ENCODE data around the gene NT5C3B.
"Not testable (repeated sequence)": the region's sequence is repeated elsewhere in the genome, so short reads cannot be mapped to it uniquely, and the experiment has no call there.

NT5C3B gene

GRCh38 chr17:41837761-41838538, 1.9 kb upstream of the NT5C3B start, which contains the start of gene KLHL10:
TSS of gene KLHL10 (plus strand) at chr17:41837825. CDS start at chr17:41837933, 108 bp downstream.
- no peak for DNase-seq

- no peak for DNase-seq
Measured at GRCh38 chr17:41836550-41837196, 641 bp upstream of the NT5C3B start.

DNA sequence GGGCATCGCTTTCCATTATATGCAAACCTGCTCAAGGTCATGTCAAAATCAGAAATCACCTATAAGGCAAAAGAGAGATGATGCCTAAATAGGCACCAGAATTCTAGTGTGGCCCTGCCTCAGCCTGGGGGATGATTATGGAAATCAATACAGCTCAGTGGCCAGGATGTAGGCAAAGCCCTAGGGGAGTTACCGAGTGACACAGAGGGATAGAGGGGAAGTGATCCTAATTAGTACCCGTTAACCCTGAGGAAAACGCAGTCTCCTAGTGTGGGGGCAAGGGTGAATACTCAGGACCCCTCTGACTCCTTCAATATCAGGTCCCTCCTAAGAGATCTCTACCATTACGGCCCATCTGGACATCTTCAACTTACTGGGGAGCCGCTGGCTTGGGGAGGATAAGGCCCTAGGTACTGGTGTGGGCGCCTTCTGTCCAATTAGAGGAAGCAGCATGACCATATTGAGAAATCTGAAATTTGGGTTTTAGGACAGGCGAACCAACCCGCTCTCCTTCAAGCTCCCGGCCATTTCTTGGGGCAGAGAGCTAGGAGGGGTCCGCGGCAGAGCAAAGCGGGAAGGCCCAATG, 725 bp downstream of the NT5C3B start:
- DNase-seq = no peak

DNA sequence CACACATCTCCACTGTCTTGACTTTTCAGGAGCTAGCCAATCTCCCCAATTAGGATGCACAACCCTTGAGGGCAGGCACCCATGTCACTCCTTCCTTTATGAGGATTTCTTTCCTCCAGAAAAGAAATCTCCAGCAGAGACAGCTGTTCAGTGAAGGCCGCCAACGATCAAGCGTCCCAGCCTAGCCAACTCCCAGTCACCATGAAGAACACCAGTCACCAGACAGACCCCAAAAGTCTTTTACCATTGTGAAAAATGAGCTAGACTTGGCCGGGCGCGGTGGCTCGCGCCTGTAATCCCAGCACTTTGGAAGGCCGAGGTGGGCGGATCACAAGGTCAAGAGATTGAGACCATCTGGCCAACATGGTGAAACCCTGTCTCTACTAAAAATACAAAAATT, 6.1 kb downstream of the NT5C3B start:
- DNase-seq = not testable (repeated sequence)

GRCh38 chr17:41825175-41825845, 10.7 kb downstream of the NT5C3B start:
- DNase-seq = no peak

DNA sequence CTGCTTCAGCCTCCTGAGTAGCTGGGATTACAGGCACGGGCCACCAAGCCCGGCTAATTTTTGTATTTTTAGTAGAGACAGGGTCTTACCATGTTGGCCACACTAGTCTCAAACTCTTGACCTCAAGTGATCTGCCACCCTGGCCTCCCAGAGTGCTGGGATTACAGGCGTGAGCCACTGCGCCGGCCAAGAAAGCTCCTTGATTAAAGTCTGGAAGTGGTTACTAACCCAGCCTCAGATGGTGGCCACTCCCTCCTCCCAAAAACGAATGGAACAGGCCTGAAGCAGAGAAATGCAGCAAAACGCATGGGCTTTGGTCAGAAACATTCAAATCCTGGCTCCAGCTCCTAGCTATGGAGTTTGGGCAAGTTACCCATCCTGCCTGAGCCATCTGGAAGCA, 11.9 kb downstream of the NT5C3B start:
- no peak for DNase-seq

DNA sequence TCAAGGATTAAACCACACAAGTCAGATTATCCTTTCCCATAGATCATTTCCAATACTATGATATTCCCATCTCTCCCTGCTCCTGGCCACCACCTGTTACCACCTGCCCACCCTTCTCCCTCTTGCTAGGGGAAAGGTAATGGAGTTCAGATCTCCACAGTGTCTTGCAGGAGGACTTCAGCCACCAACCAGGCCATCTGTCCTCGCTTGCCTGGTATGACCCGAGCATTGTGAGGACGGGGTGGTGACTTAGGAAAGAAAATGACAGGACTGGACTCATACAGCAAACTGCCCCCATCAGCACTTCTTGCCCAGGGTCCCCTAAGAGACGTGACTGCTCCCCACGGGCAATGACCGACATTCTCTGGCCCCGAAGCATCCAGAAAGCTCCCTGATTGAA, 12.5 kb downstream of the NT5C3B start:
- DNase-seq = no peak

- no peak for DNase-seq
Measured at GRCh38 chr17:41823141-41823524, 12.9 kb downstream of the NT5C3B start.

GRCh38 chr17:41822216-41823140, 13.6 kb downstream of the NT5C3B start:
- DNase-seq = no peak

DNA sequence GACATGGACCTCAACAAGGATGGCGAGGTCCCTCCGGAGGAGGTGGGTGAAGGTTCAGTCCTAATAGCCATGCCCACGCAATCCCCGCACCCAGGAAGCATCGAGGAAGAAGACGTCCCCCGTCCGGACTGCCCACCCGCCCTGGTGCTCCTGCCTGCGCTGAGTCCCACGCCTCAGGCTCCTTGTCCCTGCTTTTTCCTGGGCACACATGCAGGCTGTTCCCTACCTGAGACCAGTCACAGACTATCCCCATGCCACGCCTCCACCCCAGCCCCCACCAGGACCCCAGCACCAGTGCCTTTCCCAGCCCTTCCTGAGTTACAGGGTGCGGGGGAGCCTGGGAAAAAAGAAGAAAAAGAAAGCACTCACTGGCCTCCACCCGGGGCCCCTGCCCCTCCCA, 14.3 kb downstream of the NT5C3B start:
- DNase-seq = no peak

DNA sequence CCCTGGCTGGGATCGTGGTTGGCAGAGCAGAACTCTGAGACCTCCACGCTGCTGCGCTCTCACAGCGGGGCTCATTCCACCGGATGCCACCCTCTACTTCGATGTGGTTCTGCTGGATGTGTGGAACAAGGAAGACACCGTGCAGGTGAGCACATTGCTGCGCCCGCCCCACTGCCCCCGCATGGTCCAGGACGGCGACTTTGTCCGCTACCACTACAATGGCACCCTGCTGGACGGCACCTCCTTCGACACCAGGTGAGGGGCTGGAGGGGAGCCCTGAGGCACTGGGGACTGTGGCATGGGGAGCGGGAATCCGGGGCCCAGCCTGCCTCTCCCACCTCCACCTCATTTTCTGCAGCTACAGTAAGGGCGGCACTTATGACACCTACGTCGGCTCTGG, 18.0 kb downstream of the NT5C3B start:
- no peak for DNase-seq

GRCh38 chr17:41816637-41817320, 19.3 kb downstream of the NT5C3B start:
- no peak for DNase-seq

- no peak for DNase-seq
Measured at GRCh38 chr17:41814195-41814594, 21.8 kb downstream of the NT5C3B start.

- DNase-seq = no peak
Measured at GRCh38 chr17:41813699-41814124, 22.3 kb downstream of the NT5C3B start.

DNA sequence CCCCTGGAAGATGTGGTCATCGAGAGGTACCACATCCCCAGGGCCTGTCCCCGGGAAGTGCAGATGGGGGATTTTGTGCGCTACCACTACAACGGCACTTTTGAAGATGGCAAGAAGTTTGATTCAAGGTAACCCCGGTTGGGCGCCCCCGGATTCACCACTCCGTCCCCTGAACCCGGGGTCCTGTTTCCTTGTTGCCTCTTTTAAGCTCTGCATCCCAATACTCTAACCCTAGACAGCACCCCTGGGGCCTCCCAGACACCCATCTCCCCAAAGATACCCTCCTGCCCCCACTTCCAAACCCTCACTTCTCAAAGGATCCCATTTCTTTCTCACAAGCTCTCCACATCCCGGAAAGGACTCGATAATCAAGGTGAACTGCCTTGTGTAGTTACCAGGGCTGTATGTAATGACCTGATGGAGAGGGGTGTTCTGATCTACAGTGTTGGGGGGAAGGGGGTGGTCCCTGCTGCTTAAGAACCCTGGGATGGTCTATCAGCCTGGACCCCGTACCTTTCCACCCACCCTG, 22.8 kb downstream of the NT5C3B start:
- DNase-seq = no peak

- no peak for DNase-seq
Measured at GRCh38 chr17:41812381-41813151, 23.5 kb downstream of the NT5C3B start, which contains the start of gene FKBP10. TSS of gene FKBP10 (plus strand) at chr17:41813004. CDS start at chr17:41813035, 31 bp downstream.

DNA sequence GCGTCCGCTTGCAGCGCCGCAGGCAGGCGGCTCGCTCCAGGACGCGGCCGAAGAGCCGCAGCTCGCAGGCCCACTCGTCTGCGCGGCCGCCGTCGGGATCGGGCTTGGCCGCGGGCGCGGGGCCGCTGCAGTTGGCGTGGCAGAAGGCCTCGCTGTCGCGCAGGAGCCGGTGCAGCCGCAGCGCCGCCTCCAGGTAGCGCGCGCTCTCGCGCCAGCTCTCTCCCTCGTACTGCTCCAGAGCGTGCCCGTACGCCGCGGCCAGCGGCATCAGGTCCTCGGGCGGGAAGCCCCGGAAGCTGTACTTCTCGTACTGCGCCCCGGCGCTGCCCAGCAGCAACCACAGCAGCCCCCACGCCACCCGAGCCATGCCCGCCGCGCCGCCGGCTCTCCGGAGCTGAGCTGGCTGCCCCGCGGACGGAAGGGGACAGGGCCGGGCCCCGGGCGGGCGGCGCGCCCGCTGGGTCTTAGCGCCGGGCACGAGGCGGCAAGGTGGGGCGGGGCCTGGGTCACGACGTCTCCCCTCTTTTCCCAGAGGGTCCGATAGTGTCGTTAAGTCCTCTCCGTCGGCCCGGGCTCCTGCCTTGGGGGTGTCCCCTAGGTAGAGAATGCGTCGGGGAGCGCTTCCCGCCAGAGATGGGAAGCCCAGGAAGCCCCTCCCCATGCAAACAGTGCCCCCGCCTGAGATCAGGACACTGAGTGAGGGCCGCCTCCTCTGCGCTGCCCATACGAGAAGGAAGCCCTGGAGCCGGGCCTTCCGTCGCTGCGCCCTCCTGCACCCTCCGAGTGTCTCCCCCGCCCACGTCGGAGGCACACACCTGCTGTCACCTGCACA, 24.3 kb downstream of the NT5C3B start, which contains the start of gene P3H4:
Gene P3H4 (minus strand): TSS at position 401 of the 832 bp plus-strand sequence. CDS start 34 bp downstream, at position 367.
- no peak for DNase-seq

- DNase-seq = no peak
Measured at GRCh38 chr17:41810659-41811548, 25.1 kb downstream of the NT5C3B start.

All from SIG-M5 (cell line).